Measurements from ENCODE around the gene ZDHHC14.

GRCh38 chr6:157552820-157553485 is 172.0 kb downstream of the ZDHHC14 start:
- TF ChIP-seq CTCF (IDR thresholded peaks at IDR 0.05) (no peak), POLR2A (IDR thresholded peaks at IDR 0.05) (no peak), POLR2AphosphoS5 (IDR thresholded peaks at IDR 0.05) (no peak)
